GM21528 (cell line): ENCODE results near the gene RAB4B.
"Not testable (repeated sequence)": the region's sequence is repeated elsewhere in the genome, so short reads cannot be mapped to it uniquely, and the experiment has no call there.

ENCODE experiments used
- ATAC-seq: cut with Tn5 transposase; IDR thresholded peaks from one replicate; pipeline ENCODE4 v1.9.1; 2021; ENCODE audit warnings: mild to moderate bottlenecking, moderate library complexity; ENCODE audit not compliant: unreplicated experiment, low FRiP score

RAB4B gene

DNA sequence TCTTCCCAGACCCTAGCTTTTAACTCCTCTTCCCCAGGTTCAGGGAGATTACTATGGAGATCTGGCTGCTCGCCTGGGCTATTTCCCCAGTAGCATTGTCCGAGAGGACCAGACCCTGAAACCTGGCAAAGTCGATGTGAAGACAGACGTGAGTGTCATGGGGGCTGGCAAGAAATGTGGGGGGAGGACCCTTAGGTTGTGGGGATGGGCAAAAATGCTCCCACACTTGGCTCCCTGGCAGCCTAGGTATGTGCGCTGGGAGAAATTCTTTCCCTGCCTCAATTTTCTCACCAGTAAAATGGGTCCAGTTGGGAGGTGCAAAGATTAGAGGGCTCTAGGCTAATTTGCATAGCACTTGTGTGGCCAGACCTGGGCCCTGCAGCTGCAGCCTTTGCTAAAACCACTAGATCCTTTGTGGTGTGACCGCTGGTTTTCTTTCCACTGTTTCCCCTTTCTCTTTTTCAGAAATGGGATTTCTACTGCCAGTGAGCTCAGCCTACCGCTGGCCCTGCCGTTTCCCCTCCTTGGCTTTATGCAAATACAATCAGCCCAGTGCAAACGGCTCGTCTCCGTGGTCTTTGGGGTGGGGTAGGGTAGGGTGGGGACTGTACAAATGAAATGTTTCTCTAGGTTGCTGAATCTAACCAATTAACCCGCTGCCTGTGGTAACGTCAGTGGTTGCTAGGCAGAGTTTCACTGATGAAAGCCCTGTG, 959 bp upstream of the RAB4B start:
- ATAC-seq, result peak; percentile 67

DNA sequence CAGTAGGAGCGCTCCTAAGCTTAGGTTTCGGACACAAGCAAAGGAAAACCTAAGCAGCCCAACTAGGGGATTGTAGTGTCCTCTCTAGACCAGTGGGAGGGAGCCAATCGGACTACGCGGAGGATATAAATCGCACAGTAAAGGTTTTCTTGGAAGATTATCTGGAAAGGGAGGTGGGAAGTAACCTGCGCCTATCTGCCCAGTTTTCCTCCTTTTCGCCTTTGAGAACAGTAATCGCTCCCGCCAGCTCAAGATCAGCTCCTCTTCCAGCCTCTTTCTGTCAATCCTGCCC, 456 bp upstream of the RAB4B start:
- ATAC-seq, result no peak

DNA sequence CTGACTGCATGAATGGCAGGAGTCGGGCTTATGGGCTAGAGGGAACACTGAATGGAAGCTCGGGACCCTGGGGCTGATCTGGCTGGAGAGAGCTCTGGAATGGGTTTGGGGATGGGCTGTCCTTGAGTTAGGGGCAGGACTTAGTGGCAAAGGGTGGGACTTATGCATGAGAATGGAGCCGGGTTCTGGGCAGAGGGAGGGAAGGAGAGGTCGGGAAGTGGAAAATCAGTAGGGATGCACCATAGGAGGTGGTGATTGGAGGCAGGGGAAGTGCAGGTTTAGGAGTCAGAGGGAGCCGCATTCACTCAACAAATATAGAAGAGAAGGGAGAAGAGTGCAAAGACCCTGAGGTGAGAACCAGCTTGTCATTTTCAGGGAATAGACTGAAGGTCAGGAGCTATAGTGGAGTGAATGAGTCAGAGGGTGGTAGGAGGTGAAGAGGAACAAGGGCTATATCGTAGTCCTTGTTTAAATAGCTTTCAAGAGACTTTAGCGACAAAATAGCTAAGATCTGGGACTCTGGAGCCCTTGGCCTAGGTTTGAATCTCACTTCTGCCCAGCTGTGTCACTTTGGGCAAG, 748 bp downstream of the RAB4B start:
- ATAC-seq, result no peak

GRCh38 chr19:40780582-40780981, 2.5 kb downstream of the RAB4B start:
- ATAC-seq, result no peak

DNA sequence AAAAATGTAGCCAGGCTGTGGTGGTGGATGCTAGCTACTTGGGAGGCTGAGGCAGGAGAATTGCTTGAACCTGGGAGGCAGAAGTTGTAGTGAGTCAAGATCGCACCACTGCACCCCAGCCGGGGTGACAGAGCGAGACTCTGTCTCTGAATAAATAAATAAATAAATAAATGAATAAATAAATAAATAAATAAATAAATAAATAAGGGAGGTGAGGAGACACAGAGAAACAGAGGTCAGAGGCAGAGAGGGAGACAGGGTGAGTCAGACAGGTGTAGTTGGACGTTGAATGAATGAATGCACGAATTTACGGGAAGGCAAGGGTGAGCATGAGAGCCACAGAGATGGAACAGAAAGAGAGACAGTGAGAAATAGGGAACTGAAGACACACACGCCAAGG, 3.1 kb downstream of the RAB4B start:
- no peak for ATAC-seq

GRCh38 chr19:40783711-40784110, 5.7 kb downstream of the RAB4B start:
- ATAC-seq, result no peak

- not testable (repeated sequence) for ATAC-seq
Observed at GRCh38 chr19:40784146-40784545, 6.1 kb downstream of the RAB4B start.

GRCh38 chr19:40785526-40785925, 7.5 kb downstream of the RAB4B start:
- no peak for ATAC-seq

DNA sequence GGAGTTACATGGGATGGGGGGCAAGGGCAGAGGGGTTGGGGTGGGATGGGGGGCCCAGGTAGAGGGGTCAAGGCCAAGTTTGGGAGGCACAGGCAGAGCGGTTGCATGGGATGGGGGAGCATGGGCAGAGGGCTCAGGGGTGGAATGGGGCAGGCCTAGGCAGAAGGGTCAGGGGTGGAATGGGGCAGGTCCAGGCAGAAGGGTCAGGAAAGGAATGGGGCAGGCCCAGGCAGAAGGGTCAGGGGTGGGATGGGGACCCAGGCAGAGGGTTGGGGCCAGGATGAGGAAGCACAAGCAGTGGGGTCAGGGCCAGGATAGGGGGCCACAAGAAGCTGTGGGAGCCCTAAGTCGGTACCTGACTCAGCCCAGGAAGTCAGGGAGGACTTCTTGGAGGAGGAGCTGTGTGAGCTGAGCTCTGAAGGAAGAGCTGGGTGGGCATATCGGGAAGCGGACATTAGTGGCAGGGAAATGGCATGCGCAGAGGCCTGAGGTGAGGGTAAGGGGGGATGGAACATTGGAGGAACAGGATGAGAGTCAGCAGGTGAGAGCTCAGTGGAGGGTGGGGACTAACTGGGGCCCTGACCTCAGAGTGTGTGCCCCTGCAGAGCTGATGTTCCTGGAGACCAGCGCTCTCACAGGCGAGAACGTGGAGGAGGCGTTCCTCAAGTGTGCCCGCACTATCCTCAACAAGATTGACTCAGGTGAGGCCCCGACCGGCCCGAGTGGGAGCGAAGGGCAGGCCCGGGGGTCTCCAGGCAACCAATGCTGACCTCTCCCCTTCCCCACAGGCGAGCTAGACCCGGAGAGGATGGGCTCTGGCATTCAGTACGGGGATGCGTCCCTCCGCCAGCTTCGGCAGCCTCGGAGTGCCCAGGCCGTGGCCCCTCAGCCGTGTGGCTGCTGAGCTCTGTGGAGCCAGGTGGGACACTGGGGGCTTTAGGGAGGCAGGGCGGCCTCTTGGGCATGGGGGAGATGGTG, 8.3 kb downstream of the RAB4B start:
- no peak for ATAC-seq

DNA sequence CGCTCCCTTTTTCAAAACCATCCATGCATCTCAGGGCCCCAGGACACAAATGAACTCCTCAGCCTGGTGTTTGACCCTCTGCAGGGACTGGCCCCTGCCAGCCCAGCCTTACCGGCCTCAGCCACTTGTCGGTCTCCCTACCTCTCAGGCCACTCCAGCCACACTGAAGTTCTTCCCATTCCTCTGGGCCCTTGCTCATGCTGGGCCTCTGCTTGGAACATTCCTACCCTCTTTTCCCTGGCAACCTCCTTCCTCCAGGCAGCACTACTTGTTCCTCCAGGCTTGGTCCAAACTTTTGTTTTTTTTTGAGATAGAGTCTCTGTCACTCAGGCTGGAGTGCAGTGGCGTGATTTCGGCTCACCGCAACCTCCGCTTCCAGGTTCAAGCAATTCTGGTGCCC, 13.3 kb downstream of the RAB4B start:
- no peak for ATAC-seq

DNA sequence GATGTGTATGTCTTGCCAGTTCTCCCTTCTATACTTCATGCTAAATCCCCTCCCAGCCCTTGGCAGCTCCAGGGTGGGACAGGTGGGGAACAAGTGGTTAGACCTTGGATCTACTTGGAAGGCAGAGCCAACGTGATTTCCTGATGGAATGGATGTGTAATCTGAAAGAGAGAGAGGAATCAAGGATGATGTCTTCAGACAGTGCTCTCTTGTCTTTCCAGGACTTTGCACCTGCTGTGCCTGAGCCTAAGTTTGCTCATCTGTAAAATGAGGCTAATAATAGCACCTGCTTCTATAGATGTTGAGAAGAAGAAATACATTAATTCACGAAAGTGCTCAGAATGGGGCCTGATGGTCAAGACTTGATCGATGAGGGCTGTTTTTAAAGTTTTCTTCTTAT, 13.9 kb downstream of the RAB4B start:
- ATAC-seq, result no peak

- no peak for ATAC-seq
Observed at GRCh38 chr19:40797166-40797962, 19.3 kb downstream of the RAB4B start.

GRCh38 chr19:40797963-40798682, 20.1 kb downstream of the RAB4B start:
- peak; percentile 26 for ATAC-seq

DNA sequence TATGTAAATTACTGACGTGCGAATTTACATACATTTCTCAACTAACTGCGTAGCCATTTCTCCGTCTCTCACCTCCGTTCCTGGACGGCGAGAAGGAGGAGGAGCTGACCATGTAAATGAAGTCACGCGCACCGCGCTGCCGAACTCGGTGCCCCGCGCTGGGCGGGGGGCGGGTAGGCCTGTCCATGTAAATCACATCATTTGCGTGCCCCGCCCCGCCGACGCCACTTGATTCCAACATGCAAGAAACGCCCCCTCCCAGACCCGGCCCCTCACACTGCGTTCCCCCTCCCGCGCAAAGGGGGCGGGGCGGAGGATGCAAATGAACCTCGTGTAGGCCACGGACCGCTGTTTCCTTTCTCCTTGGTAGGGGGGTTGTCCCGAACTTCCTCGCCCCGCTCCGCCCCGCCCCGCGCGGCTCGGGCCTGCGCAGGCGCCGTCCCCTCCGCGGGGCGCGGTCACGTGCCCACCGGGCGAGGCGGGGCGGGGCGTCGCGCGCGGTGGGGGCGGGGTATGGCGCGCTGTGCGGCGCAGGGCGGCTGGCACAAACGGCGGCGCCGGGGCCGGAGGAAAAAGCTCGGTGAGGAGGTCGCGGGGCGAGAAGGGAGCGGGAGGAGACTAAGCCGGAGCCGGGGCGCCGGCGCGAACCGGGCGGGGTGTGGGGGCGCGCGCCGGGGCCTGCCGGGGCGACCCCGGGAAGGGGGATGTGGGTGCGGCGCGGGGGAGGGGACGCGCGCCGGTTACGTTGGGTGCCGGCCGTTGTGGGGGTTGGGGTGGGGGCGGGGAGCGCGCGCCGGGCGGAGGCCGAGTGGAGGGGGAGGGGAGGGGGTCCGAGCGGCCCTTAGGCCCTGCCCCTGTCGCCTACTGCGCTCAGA, 20.9 kb downstream of the RAB4B start, which contains the start of gene EGLN2:
Gene EGLN2, plus strand, starts transcription at position 509 of the 875 bp plus-strand sequence. CDS start 1,382 bp downstream, outside the sequence.
- peak; percentile 66 for ATAC-seq

GRCh38 chr19:40799558-40800338, 21.7 kb downstream of the RAB4B start:
- no peak for ATAC-seq

DNA sequence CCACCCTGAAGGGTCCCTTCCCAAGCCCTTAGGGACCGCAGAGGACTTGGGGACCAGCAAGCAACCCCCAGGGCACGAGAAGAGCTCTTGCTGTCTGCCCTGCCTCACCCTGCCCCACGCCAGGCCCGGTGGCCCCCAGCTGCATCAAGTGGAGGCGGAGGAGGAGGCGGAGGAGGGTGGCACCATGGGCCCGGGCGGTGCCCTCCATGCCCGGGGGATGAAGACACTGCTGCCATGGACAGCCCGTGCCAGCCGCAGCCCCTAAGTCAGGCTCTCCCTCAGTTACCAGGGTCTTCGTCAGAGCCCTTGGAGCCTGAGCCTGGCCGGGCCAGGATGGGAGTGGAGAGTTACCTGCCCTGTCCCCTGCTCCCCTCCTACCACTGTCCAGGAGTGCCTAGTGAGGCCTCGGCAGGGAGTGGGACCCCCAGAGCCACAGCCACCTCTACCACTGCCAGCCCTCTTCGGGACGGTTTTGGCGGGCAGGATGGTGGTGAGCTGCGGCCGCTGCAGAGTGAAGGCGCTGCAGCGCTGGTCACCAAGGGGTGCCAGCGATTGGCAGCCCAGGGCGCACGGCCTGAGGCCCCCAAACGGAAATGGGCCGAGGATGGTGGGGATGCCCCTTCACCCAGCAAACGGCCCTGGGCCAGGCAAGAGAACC, 22.4 kb downstream of the RAB4B start:
- ATAC-seq, result no peak

- ATAC-seq, result no peak
Observed at GRCh38 chr19:40800997-40801377, 22.9 kb downstream of the RAB4B start.
